Measurements from ENCODE around the gene PDE4D.

The PDE4D gene

DNA sequence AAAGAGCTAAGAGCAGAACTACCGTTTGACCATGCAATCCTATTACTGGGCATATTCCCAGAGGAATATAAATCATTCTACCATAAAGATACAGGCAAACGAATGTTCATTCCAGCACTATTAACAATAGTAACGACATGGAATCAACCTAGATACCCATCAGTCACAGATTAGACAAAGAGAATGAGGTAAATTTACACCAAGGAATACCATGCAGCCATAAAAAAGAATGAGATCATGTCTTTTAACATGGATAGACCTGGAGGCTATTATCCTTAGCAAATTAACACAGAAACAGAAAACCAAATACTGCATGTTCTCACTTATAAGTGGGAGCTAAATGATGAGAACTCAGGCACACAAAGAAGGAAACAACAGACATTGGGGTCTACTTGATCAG is 641.9 kb downstream of the PDE4D start:
- no peak for DNase-seq (ENCODE audit: low read depth)

DNA sequence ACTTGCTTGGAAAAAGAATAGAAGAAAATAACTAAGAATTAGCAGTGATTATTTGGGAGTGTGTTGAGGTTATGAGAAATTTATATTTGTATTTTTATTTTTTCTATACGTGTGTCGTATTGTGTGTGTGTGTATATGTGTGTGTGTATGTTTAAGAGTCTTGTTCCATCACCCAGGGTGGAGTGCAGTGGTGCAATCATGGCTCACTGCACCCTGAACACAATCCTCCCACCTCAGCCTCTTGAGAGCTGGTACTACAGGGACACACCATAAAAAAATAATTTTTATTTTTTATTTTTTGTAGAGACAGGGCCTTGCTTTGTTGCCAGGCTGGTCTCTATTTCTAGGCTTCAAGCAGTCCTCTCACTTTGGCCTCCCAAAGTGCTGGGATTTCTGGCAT is 643.8 kb downstream of the PDE4D start:
- no peak for DNase-seq (ENCODE audit: low read depth)

DNA sequence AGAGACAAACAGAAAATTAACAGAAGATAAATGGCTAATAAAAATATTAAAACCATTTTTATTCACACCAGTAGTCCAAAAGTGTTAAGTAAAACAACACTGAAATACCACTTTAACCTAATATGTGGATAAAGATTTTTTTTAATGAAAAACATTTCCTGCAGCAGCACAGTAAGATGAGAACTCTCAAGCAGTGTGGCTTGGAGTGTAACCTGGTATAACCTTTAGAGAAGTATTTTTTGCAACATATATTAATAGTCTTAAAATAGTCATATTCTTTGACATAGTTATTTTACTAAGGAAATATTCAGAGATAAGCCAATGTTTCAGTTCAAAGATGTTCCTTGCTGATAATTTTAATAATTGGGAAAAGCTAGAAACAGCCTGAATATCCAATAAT is 644.4 kb downstream of the PDE4D start:
- DNase-seq (ENCODE audit: low read depth), result no peak

DNA sequence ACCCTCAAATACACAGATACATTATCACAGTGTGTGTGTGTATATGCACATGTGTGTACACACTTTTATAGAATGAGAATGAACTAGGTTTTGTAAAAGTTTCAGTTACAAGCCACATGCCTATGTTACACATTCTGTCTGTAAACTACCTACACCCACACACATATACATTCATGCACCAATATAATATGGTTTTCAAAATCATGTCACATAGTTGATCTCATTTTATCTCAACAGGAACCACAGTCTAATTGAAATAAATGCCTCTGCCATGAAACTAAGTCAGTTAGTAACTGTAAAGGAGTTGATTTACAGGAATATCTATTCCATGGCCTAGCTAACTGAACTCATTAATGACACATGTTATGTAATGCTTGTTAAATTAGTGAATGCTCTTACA is 646.6 kb downstream of the PDE4D start:
- no peak for DNase-seq (ENCODE audit: low read depth)

DNA sequence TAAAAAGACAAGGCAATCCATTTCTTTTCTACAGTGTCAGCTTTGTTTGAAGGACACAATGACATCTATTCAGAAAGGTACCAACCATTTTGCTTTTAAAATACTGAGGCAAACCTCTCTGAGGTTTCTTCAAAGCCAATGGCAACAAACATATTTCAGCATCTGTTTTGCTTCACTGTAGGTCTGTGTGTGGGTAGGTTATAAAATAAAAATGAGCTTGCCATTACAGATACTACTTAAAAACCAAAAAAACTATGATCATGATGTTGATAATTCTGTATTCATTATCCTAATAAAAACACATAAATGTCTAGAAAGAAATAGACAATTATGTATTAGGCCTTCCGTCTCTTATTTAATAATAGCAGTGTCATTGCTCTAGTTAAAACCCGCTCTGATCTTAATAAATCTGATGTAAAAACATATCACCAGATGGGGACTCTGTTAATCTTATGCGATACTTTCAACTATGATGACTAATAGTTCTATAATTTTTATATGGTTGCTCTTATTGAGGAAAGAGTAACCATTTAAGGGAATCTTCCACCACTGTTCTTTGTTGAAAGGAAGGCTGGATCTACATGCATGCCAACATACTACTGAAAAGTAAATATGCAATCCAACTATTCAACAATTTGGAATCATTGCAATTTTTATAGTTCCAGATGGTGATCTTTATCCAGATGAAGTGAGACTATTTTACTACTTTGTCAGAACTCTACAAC is 647.2 kb downstream of the PDE4D start:
- DNase-seq (ENCODE audit: low read depth), result no peak

DNA sequence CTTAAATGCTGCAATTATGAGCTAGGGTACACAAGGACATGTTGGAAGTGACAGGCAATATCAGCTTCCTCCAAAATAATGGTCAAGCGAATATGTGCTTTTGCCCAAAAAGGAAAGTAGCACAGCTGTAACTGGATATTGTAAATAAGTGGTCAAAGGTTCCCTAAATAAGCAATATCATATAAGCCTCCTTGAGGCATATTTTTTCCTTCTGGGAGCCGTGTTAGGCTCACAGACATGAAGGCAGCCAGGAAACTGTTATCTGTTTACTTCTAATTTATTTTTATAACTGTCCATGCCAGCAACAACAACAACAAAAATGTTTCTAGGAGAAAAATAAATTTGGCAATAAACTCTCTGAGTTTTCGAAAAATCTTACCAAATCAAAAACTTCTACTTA is 648.3 kb downstream of the PDE4D start:
- no peak for DNase-seq (ENCODE audit: low read depth)

DNA sequence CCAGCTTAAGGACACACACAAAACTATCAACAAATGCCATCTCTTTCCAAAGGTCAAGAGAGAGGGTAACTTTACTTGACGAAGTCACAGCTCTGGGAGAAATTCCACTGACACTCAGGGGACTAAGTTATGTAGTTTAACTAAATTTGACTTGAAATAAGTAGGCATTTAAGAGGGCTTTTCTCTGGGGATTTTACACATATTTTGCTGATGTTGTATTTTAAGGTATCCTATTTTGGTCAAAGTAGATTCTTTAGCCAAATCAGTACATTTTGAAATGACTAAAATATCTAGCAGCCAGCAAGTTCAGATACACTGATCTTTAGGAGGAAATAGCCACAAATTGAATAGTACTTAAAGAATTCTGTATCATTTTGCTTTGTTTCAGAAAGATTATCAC is 652.0 kb downstream of the PDE4D start:
- DNase-seq (ENCODE audit: low read depth), result no peak

DNA sequence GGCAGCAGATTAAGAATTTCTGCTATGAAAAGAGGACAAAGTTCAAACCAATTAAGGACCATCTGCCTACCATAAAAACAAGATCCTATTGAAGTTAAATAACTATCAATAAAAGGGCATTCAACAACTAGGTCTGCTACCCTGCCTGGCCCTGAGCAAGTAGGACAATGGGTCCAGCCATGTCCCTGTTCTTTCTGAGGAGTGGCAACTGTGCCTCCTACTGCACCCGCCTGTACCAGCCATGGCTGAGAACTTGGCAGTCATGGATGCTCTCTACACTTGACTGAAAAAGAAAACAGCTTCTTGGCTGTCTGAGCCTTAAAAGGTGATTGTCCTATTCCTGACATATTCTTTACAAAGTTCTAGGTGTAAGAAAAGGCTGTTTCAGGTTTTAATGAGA is 652.4 kb downstream of the PDE4D start:
- no peak for DNase-seq (ENCODE audit: low read depth)

DNA sequence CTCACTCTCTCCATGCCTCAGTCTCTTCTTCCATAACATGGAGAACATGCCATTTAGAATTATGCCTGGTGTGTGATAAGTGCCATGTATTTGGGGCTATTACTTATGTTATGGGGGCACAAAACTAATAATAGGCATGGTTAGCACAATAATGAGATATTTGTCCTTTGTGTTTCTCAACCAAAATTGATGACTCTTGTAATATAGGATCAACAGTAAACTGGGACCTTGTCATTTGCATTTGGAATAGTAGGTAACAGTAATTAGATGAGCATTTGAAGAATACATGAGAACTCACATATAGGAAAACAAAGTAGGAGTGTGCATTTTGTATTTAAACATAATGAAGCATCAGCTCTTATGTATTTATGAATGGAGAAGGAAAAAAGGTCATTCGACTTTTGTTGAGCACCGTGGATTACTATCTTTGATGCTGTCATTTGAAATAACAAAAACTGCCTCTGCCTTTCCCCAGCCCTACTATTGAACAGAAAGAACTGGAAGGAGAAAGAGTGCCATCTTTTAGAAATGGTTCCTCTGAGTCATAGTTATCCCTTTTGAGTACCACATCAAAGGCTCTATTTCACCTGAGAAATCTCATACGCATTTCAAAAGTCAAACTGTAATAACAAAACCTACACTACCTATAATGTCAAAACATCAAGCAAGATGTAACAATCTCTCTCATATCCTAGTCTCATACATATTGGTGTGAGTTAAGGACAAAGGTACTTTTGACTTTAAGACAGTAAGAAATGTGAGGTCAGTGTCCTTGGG is 655.2 kb downstream of the PDE4D start:
- DNase-seq (ENCODE audit: low read depth), result no peak

DNA sequence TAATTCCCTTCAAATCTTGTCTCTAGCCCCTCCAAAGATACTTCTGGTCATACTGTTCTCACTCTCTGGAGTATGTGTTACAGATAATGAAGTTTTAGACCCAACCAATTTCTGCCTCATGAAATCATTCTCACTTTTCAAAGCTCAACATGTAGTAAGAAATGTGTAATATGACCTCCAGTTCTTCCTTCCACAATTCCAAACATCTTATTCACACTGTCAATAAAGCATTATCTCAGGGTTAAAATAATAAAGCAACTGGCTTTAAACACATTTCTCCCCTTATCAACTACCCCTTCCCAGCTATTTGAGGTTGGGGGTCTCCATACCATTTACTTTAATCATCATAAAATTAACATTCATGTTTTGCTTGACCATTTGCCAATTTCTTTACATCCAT is 656.5 kb downstream of the PDE4D start:
- DNase-seq (ENCODE audit: low read depth), result no peak

DNA sequence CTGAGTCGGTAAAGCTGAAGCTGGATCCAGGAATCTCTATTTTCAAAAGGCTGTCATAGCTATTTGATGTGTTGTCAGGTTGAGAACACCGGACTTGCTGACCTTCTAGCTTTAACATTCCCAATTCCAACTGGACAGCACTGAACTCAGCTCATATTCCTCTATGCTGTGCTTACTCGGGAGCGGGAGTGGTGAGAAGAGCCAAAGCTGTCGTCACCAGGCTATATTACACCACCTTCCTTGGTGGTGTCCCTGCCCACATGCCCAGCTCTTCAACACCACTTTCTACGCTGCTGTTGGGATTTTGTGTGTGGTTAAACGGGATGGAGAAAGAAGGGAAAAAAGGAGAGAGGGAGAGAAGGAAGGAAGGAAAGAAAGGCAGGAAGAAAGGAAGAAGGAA is 657.1 kb downstream of the PDE4D start:
- no peak for DNase-seq (ENCODE audit: low read depth)

DNA sequence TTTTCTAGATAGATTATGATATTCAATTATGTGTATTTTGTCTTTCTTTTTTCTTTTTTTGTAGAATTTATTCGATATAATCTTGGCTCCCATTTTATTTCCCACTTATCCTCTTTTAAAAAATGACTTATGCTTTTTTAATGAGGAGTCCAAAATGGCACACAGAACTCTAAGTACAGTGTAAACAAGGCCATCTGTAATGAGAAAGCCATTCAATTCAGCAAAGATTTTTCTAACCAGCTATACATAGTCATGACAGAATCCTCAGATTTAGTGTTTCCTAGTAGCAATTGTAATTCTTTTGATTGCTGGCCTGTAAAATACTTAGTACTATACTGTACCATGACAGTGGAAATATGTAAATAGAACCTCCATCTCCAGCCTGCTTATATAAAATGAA is 659.3 kb downstream of the PDE4D start:
- no peak for DNase-seq (ENCODE audit: low read depth)

DNA sequence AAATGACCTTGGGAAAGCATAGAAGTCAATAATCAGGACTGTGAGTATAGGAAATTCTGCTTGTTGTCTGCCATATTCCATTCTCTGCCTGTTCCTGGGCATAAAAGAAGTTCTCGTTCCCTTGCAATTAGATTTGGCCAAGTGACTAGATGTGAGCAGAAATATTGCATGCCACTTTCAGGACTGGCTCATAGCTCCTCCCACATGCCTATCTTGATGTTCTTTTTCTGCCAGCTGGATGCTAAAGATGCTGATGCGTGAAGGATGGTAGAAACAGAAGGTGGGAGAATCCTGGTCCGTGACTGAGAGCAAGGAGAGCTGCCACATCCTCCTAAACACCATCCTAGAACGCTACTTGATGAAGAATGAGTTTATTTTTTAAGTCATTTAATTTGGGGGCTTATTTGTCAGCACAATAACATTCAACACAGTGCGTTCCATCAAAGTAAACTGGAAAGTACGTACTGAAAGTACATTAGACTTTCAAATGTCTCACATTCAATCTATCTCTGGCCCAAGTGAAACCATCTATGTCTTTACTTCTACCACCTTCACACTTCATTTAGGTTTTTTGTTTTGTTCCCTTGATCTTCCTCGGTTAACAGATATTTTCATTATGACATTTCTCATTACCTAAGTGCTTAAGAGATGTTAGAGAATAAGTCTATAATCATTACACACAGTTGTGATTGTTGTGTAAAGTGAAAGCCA is 662.1 kb downstream of the PDE4D start:
- DNase-seq (ENCODE audit: low read depth), result no peak

DNA sequence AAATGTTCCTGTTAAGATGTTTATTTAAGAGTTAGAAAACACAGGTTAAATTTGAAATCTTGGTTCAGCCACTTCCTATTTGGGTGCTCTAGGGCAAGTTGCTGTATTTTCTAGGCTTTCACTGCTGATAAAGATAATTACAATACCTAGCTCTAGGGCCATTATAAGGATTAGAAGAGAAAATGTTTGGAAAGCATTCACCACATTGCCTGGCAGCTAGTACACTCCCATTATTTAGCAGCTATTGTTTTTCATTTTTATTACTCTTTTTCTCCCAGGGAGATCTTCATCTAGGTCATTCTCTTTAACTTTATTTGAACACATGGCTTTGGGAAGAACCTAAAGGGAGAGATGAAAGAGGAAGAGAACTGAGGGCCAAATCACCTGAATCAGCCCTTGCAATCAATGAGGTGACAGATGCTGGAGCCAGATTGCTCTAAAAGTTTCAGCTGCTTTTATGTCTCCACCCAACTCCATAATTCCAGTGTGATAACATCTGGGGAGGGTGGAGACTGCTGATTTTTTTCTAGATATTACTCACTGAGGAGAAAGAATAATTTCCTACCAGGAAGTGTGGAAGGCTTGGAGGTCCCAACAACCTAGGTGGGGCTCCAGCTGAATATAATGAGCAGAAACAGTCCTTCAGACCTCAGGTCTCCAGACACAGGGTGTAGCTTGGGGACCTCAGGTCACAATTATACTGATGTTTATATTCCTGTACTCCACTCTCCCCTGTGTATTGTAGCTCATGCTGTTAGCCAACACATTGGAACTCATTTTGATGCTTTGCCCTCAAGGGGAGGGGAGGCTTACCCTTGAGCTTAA is 670.6 kb downstream of the PDE4D start:
- DNase-seq (ENCODE audit: low read depth), result no peak

DNA sequence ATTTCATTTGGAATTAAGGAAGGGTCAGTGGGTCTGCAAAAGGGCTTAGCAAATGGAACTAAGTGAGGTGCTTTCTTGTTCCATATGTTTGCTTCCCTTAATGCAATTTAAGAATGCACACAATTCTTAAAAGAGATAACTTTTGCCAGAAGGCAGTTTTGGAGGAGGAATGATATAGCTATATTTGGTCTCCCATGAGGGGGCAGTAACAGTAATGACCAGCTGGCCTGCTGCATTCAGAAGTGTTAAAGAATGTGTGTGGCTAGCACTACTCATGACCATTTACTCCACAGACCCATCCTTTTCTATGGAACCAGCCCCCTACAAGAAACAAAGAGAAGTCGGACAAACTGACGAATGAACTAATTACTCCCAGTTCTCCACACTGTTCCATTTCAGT is 671.8 kb downstream of the PDE4D start:
- no peak for DNase-seq (ENCODE audit: low read depth)

DNA sequence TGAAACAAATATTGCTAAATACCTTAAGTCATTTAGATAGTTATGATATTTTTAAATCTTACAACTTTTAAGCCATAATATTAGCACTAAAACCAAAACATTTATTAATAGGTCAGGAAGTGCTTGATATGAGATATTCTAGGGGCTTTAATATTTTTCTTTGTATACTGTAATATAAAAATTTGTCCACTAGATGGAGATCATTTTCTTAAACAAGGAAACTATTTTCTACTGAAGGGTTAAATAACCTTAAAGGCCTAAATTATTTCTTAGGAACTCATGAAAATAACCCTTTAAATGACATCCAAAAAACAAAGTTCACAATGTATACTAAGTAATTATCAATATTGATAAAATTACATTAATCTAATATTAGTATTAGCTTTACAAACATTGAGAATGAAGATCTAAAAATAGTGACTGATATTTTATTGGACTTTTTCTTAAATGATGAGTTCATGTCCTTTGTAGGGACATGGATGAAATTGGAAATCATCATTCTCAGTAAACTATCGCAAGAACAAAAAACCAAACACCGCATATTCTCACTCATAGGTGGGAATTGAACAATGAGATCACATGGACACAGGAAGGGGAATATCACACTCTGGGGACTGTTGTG is 675.0 kb downstream of the PDE4D start:
- DNase-seq (ENCODE audit: low read depth), result no peak

DNA sequence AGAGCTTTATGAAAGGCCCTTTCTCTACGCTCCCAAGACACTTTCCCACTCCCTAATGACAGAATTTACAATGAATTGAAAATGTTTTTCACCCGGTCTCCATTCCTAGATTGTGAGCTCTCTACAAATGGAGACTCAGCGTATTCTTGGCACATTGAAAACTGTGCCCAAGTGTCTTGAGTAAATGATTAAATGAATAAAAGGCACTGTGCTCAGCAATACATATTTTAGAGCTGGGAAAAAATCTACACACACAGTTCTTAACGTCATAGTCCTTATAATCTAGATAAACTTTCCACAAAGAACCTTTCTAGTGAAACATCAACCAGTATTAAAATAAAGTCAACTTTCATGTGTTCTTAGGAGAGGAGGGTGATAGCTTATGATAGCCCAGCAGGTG is 676.7 kb downstream of the PDE4D start:
- DNase-seq (ENCODE audit: low read depth), result no peak

DNA sequence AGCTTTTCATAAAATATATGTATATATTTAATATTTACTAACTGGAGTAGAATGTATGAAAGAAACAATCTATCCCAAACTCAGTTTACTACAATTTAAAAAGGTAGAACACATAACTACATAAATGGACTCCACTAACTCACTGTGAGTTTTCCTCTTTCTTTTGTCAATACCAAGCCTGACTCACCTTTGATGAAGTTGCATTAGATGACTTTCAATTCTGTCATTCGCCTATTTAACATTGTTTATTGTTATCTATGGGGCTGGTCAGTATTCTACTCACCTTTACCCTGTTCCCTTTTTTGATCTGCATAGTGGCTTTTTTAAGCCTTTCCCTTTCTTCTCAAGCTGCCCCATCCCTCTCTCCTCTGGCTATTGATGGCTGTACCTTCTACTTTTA is 680.9 kb downstream of the PDE4D start:
- DNase-seq (ENCODE audit: low read depth), result no peak

DNA sequence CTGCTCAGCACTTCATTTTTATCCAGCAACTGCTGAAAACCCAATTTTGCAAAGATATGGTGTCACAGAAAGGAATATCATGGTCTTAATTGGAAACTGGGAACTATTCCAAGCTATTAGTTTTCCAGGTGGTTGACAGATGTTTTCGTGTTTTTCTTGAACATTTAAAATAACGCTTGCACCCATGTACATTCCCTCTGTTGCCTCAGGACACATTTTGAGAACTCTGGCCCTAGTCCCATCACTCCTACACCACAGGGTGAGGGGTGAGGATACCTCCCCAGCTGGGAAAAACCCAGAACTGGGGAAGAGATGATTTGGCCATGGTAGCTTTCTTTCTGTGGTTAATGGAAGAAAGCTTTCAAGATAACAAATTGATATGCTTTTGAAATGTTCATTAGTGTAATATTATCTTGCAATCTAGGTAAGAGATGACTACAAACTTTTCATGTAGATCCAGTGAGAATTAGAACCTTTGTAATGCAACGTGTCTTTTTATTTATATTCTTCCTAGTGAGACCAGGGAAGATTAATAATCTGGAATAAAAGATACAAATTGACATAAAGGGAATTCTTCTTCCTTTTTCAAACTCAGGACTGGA is 683.7 kb downstream of the PDE4D start:
- no peak for DNase-seq (ENCODE audit: low read depth)

DNA sequence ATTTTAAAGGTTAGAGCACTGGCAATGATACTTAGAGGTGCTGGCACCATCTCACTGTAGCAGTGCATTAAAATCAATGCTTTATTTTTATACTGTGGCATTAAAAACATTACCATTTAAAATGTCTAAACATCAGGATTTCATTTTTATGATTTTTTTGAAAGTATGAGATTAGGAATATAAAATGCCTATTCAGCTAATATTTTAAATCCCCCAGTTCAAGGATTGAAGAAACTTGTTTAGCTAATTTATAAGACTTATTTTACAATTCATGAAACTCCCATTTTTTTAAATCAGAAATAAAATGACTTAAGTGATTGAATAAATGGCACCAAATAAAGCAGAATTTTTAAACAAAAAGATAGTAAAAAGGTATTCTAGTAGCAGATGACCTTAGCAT is 685.1 kb downstream of the PDE4D start:
- DNase-seq (ENCODE audit: low read depth), result no peak

DNA sequence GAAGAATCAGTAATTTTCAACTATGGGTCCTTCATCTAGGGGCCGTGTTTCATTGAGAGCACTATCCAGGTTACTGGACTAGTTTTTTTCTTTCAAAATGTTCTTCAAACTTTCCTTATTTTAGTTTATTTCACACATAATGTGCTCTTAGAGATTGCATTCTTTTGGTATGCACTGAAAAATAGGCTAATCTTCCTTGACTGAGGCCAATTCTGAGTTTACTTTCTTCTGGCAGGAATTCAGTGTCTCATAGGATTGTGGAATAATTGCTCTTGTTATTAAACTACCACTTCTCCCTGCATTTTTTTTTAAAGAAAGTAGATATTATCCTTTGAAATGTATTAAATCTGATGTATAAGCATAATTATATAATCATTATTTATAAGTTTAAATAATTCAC is 686.1 kb downstream of the PDE4D start:
- DNase-seq (ENCODE audit: low read depth), result no peak
